ENCODE measurements around the gene EWSR1. TPM values are rescaled to one million over a fixed set of nuclear protein-coding genes. Genes with fewer than 3 reads are reported as not detected.

Gene EWSR1
- total and polyA plus RNA-seq, 2 donors (not counting 1 experiment from before 2014, with no cell fraction given), result 281 to 295 TPM

GRCh38 chr22:29311464-29312217, 43.6 kb downstream of the EWSR1 start:
- Mint-ChIP-seq H3K4me1 (peaks cover 35% of the 10 kb centered on the region), H3K4me3 (no peak overlapping the region), H3K27me3 (peaks cover 41% of the 10 kb centered on the region), H3K27ac (no peak overlapping the region), H3K9me3 (ENCODE audit: insufficient read depth) (no peaks in the 10 kb centered on the region)
- CTCF ChIA-PET, result no interaction called here
- Histone ChIP-seq H4K20me1 (ENCODE audit: control insufficient read depth, insufficient read depth, low read length, poor library complexity, severe bottlenecking) (peaks cover 7% of the 10 kb centered on the region), H3K9me3 (ENCODE audit: control extremely low read depth in 1 of 3, control insufficient read depth in 2 of 3, insufficient read depth in 1 of 3, low read length in 2 of 3) (peaks cover 0 to 28% (median 0%) of the 10 kb centered on the region in 3 donors), H3K27ac (ENCODE audit: low read length in 2 of 2) (no peak overlapping the region), H3K79me2 (ENCODE audit: control insufficient read depth, insufficient read depth, low read length) (no peaks in the 10 kb centered on the region), H3K27me3 (replicated peaks in 1 of 4; ENCODE audit: control extremely low read depth in 1 of 4, control insufficient read depth in 3 of 4, insufficient read depth in 4 of 4, low read length in 3 of 4) (peaks cover 0 to 73% (median 28%) of the 10 kb centered on the region in 4 experiments), H3K9ac (ENCODE audit: low read length) (no peak overlapping the region), H3K4me2 (replicated peaks; ENCODE audit: low read depth, low read length, poor library complexity, severe bottlenecking) (no peak overlapping the region), H3K36me3 (replicated peaks in 1 of 2; ENCODE audit: control extremely low read depth in 1 of 2, control insufficient read depth in 1 of 2, extremely low read depth in 1 of 2, insufficient read depth in 2 of 2, low read length in 1 of 2) (no peaks in the 10 kb centered on the region), H3K4me3 (ENCODE audit: control extremely low read depth in 1 of 5, extremely low read depth in 1 of 5, insufficient read depth in 1 of 5, low read depth in 2 of 5, low read length in 4 of 5) (no peak overlapping the region), H2AFZ (ENCODE audit: insufficient read depth, low read depth, low read length, poor library complexity, severe bottlenecking) (no peak overlapping the region), H3K4me1 (ENCODE audit: control insufficient read depth in 2 of 2, insufficient read depth in 2 of 2, low read length in 2 of 2) (peaks cover 33 to 50% of the 10 kb centered on the region in 2 donors)
- WGBS (ENCODE audit: insufficient coverage), result 85% methylated on average over 50 of the region's 50 CpGs
- DNase-seq (no peak), ATAC-seq (ENCODE audit: low read depth) (no peak)
- POLR2A ChIA-PET, result no interaction called here
- intact Hi-C loops (cut with micrococcal nuclease), result no loop called here
- TF ChIP-seq EZH2 (IDR thresholded peaks at IDR 0.05; ENCODE audit: borderline replicate concordance, insufficient read depth, low read depth, low read length, poor library complexity, severe bottlenecking), result no peak
- TF ChIP-seq, protein P1, sequence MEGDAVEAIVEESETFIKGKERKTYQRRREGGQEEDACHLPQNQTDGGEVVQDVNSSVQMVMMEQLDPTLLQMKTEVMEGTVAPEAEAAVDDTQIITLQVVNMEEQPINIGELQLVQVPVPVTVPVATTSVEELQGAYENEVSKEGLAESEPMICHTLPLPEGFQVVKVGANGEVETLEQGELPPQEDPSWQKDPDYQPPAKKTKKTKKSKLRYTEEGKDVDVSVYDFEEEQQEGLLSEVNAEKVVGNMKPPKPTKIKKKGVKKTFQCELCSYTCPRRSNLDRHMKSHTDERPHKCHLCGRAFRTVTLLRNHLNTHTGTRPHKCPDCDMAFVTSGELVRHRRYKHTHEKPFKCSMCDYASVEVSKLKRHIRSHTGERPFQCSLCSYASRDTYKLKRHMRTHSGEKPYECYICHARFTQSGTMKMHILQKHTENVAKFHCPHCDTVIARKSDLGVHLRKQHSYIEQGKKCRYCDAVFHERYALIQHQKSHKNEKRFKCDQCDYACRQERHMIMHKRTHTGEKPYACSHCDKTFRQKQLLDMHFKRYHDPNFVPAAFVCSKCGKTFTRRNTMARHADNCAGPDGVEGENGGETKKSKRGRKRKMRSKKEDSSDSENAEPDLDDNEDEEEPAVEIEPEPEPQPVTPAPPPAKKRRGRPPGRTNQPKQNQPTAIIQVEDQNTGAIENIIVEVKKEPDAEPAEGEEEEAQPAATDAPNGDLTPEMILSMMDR (IDR thresholded peaks at IDR 0.05), result no peak

Measured in B cell (primary cell).